Loucy (cell line): ENCODE data around the gene SGK2.
"Not testable (repeated sequence)": the region's sequence is repeated elsewhere in the genome, so short reads cannot be mapped to it uniquely, and the experiment has no call there.

ENCODE experiments used
- EZH2phosphoT487 ChIP-seq: fragments of 200-600 bp; IDR thresholded peaks from 2 replicates; pipeline ENCODE4 v1.6.1; 2018; ENCODE audit warnings: antibody characterized with exemption, mild to moderate bottlenecking, moderate library complexity, borderline replicate concordance
- TF ChIP-seq, protein P1 (sequence below): fragments of 200-600 bp; sonication (generic); conservative IDR thresholded peaks from 2 replicates; pipeline ENCODE4 v1.5.1; 2014; ENCODE audit warnings: mild to moderate bottlenecking, antibody characterized with exemption, low read length

DNA sequence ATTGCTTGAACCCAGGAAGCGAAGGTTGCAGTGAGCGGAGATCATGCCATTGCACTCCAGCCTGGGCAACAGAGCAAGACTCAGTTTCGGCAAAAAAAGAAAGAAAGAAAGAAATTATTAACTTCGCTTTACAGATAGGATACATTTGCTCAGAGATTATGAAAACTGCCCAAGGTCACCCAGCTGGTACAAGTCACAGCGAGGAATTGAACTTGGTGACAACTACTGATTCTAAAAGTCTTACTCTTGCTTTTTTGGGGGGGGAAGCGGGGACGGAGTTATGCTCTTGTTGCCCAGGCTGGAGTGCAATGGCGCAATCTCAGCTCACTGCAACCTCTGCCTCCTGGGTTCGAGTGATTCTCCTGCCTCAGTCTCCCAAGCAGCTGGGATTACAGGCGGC lies 29.7 kb downstream of the SGK2 start:
- TF ChIP-seq, protein P1, sequence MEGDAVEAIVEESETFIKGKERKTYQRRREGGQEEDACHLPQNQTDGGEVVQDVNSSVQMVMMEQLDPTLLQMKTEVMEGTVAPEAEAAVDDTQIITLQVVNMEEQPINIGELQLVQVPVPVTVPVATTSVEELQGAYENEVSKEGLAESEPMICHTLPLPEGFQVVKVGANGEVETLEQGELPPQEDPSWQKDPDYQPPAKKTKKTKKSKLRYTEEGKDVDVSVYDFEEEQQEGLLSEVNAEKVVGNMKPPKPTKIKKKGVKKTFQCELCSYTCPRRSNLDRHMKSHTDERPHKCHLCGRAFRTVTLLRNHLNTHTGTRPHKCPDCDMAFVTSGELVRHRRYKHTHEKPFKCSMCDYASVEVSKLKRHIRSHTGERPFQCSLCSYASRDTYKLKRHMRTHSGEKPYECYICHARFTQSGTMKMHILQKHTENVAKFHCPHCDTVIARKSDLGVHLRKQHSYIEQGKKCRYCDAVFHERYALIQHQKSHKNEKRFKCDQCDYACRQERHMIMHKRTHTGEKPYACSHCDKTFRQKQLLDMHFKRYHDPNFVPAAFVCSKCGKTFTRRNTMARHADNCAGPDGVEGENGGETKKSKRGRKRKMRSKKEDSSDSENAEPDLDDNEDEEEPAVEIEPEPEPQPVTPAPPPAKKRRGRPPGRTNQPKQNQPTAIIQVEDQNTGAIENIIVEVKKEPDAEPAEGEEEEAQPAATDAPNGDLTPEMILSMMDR, result not testable (repeated sequence)
- not testable (repeated sequence) for TF ChIP-seq EZH2phosphoT487
